ENCODE results near the gene ERBB3. TPM values are rescaled to one million over a fixed set of nuclear protein-coding genes. Genes with fewer than 3 reads are reported as not detected.

The ERBB3 gene
- total and polyA plus RNA-seq, 8 donors, result 29.5 to 106 (median 50.3) TPM

DNA sequence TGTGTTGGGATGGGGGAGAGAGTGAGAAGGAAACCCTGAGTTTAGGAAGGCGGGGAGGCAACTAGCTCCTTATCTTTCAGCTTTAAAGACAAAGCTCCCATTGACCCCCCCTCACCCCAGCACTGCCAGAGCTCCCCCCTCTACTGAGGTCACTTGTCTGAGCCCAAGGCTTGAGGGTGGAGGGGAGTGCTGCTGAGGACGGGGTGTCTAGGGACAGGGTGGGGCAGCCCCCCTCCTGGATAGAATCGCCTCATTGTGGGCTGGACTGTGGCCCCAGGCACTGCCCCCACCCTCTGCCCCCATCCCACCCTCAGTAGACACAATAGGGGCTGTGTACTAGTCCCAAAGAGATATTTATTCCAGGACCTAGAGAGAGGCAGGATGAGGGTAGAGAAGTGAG is 3.0 kb downstream of the ERBB3 start:
- TF ChIP-seq CTCF (IDR thresholded peaks at IDR 0.05), result no peak
- no peak for ATAC-seq
- Histone ChIP-seq H3K36me3 (peaks cover 0 to 16% (median 0%) of the 10 kb centered on the region in 3 donors), H3K9me3 (no peaks in the 10 kb centered on the region), H3K4me3 (no peak overlapping the region), H3K27ac (peak overlapping the region in 3 of 4 donors; percentile 11 to 97 (median 96)), H3K27me3 (no peaks in the 10 kb centered on the region), H3K4me1 (peaks cover 20 to 31% (median 30%) of the 10 kb centered on the region in 3 donors)
- intact Hi-C loops (cut with DNase I), result no loop called here
- no peak for FAIRE-seq
- DNase-seq, result no peak
- WGBS, 2 donors, result 26 to 28% methylated on average over 3 of the region's 3 CpGs

GRCh38 chr12:56084958-56085543 is 5.1 kb downstream of the ERBB3 start:
- 66 to 78% methylated on average over 15 of the region's 15 CpGs for WGBS, 2 donors
- ATAC-seq (no peak), FAIRE-seq (no peak), DNase-seq (peak in 2 of 6 donors; percentile 29 to 44)
- no peak for TF ChIP-seq CTCF (IDR thresholded peaks at IDR 0.05)
- Histone ChIP-seq H3K4me3 (no peak overlapping the region), H3K9me3 (no peaks in the 10 kb centered on the region), H3K27ac (peak overlapping the region in 1 of 4 donors; percentile 20), H3K36me3 (peaks cover 0 to 37% (median 0%) of the 10 kb centered on the region in 3 donors), H3K4me1 (peaks cover 20 to 31% (median 30%) of the 10 kb centered on the region in 3 donors), H3K27me3 (no peaks in the 10 kb centered on the region)
- intact Hi-C loops (cut with DNase I), result no loop called here

DNA sequence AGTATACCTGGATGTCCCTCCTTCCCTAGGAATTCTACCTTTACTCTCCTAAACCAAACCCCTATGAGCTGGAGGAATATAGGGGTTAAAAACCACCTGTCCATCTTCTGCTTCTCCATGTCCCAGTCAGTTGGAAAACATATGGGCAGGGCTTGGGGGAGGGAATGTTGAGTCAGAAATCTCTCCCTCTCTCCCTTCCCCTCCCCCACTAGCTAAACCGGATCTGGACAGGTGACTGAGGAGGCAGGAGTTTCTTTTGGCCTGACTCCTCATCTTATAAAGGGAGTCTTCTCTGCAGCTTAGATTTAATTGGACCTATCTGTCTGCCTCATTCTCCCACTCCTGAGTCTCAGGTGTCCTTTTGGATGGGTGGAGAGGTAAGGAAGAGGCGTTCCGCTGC is 6.1 kb downstream of the ERBB3 start:
- FAIRE-seq, result no peak

DNA sequence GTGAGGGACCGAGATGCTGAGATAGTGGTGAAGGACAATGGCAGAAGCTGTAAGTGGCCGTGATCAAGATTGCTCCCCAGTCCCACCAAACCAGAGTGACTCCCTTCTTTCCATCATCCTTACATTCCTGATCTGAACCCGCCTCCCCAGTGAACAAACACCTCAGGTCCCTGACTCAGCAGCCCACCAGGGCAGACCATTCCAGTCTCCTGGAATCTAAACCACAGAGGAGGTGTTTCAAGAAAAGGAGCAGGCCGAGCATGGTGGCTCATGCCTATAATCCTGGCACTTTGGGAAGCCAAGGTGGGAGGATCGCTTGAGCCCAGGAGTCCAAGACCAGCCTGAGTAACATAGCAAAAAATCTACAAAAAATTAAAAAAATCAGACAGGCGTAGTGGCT is 6.6 kb downstream of the ERBB3 start:
- TF ChIP-seq CTCF (IDR thresholded peaks at IDR 0.05), result no peak
- WGBS, 2 donors, result 65 to 67% methylated on average over 6 of the region's 6 CpGs
- Histone ChIP-seq H3K4me3 (no peak overlapping the region), H3K36me3 (peaks cover 0 to 38% (median 0%) of the 10 kb centered on the region in 3 donors), H3K27ac (peak overlapping the region in 2 of 4 donors; percentile 10 to 36), H3K9me3 (no peaks in the 10 kb centered on the region), H3K27me3 (no peaks in the 10 kb centered on the region), H3K4me1 (peaks cover 20 to 31% (median 30%) of the 10 kb centered on the region in 3 donors)
- FAIRE-seq (no peak), DNase-seq (no peak), ATAC-seq (no peak)
- intact Hi-C loops (cut with DNase I), result no loop called here

More for the DNA sequence above, 6.1 kb downstream of the ERBB3 start:
- WGBS, 2 donors, result 56 to 57% methylated on average over 3 of the region's 3 CpGs
- Histone ChIP-seq H3K4me3 (no peak overlapping the region), H3K36me3 (peaks cover 0 to 38% (median 0%) of the 10 kb centered on the region in 3 donors), H3K27ac (peak overlapping the region in 2 of 4 donors; percentile 10 to 36), H3K4me1 (peaks cover 20 to 31% (median 30%) of the 10 kb centered on the region in 3 donors), H3K9me3 (no peaks in the 10 kb centered on the region), H3K27me3 (no peaks in the 10 kb centered on the region)
- ATAC-seq (peak; percentile 14 to 38 (median 29)), DNase-seq (peak in 4 of 6 donors; percentile 51 to 79 (median 71))
- no peak for TF ChIP-seq CTCF (IDR thresholded peaks at IDR 0.05)
- intact Hi-C loops (cut with DNase I), result no loop called here

DNA sequence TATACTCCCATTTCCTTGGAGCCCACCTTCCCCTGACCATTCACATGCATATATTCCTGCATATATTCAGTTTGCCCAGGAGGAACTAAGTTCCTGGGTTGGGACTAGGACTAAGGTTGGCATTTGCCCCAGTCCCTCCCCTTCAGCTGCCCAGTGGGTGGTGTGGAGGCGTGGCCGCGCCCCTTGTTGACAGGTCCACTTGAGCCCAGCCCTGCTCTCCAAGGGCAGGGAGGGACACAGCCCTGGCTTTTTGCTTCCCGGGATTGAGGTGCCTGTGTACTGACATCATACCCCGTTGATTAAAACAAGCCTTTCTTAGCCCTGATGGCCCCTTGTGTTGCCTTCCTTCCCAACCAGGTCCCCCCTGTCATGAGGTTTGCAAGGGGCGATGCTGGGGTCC is 7.3 kb downstream of the ERBB3 start:
- ATAC-seq (peak; percentile 91 to 95 (median 94)), DNase-seq (peak; percentile 87 to 96 (median 94)), FAIRE-seq (no peak)
- no peak for TF ChIP-seq CTCF (IDR thresholded peaks at IDR 0.05)
- Histone ChIP-seq H3K36me3 (peaks cover 0 to 38% (median 0%) of the 10 kb centered on the region in 3 donors), H3K27ac (peak overlapping the region in 2 of 4 donors; percentile 55 to 63), H3K4me1 (peaks cover 20 to 31% (median 30%) of the 10 kb centered on the region in 3 donors), H3K27me3 (no peaks in the 10 kb centered on the region), H3K9me3 (no peaks in the 10 kb centered on the region), H3K4me3 (no peak overlapping the region)
- intact Hi-C loops (cut with DNase I), result no loop called here
- 17 to 32% methylated on average over 6 of the region's 6 CpGs for WGBS, 2 donors
